Stimulated activated CD4-positive, alpha-beta T cell treated with anti-CD3 and anti-CD28 coated beads, Interleukin-2, amount 100 ng/mL, for 48 hours (primary cell): ENCODE results near the gene F7.
A peak's percentile ranks its signal among the peaks of the same experiment; 100 is the strongest.

Source experiments
- DNase-seq, 2 donors: peaks; one replicate each; pipeline ENCODE4 v3.0.0-alpha.2; 2020

Gene F7

DNA sequence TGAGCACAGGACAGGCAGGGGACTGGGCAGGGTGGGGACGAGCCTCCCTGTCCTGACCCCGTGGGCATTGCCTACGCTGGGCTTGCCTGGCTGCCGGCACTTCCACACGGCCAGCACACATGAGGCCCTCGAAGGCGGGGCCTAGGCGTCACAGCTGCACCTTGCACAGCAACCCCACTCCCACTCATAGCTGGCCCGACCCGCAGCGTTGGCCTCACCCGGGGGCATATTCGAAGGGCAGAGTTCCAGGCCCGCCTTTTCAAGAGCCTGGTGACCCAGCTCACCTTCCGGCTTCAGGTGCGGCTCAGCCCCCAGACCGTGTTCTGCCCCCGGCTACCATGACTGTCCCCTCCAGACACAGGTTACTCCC lies 36.0 kb downstream of the F7 start:
- no peak for DNase-seq

DNA sequence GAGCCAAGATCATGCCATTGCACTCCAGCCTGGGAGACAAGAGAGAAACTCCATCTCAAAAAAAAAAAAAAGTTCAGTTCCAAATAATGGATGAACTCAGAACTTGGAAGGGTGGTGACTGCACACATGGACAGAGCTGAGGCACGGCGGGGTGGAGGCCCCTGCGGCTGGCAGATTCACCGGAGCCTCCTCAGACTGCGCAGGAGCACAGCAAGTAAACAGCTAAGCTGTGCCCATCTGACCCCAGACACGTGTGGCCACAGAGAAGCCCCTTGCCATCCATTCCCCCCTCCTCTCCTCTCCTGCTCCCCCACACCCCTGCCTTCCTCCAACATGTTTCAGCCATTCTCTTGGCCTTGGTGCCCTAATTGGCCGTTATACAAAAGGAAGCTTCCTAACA lies 37.3 kb downstream of the F7 start:
- DNase-seq: no peak

DNA sequence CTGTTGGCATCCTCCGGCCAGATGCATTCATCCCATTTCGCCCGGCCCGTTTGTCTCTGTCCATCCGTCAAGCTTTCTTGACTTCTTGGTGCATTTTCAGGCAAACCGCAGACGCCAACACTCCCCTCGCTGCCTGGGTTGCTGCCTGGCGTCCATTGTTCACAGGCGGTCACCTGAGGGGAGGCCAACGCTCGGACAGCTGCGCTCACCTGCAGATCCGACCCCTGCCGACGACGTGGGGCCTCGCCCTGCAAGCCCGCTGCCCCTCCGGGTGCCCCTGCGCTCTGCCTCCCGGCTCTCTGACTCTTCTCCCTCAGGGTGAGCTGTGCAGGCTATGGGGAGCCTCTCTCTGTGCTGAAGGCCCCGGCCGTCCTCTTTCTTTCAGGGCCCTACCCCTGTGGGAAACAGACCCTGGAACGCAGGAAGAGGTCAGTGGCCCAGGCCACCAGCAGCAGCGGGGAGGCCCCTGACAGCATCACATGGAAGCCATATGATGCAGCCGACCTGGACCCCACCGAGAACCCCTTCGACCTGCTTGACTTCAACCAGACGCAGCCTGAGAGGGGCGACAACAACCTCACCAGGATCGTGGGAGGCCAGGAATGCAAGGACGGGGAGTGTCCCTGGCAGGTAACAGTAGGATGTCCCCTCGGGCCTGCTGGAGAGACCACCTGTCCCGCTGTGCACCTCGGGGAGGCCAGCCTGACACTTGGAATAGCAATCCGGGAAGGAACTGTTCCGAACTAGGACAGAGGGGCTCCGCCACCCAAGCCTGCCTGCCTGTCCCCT lies 38.1 kb downstream of the F7 start:
- no peak for DNase-seq

DNA sequence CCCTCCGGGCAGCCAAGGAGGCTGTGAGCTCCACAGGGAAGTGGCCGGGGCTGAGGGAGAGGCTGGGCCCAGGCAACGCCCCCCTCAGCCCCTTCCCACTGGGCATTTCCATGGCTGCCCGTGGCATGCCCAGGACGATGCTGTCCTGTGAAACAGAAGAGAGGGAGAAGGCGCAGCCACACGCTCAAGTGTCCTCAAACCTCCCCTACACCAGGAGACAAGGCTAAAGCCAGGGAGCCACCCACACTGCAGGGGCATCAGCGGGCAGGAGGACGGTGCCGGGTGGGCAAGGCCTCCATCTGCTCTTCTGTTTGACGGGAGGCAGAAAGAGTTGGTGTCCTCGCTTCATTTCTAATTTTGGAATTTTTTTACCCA lies 38.7 kb downstream of the F7 start:
- no peak for DNase-seq

DNA sequence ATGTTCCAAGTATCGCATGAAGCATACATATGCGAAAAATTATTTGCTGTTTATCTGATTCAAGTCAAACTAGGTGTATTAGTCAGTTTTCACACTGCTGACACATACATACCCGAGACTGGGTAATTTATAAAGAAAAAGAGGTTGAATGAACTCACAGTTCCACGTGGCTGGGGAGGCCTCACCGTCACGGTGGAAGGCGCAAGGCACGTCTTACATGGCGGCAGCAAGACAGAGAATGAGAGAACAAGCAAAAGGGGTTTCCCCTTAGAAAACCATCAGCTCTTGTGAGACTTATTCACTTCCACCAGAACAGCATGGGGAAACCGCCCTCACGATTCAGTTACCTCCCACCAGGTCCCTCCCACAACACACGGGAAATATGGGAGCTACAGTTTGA lies 39.9 kb downstream of the F7 start:
- no peak for DNase-seq

DNA sequence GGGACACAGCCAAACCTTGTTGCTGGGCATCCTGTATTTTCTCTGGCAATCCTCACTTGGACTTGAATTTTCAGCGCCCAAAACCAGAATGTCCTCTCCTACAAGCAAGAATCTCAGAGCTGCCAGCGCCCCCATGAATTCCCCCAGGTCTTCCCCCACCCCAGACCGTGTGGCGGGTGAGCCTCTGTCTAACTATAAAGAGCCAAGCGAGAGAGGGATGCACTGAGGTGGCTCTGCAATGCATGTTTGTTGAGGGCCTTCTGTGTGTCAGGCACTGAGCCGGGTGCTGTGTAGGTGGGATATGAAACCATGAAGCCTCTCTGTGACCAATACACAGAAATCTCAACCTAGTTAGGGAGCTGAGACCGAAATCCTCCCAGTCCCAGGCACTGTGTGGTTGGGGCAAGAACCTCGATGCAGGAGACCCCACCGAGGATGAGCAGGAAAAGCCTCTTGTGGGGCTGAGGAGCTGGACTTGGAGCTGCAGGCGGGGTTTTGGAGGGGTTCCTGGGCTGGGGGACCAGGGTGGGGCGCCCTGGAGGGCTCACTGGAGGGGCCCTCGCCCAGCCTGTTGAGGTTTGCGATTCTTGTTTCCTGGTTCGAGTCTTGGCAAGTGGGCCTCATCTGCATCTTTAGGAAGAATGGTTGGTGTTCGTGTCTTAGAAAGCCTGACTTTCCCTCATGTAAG lies 40.5 kb downstream of the F7 start:
- DNase-seq: no peak

DNA sequence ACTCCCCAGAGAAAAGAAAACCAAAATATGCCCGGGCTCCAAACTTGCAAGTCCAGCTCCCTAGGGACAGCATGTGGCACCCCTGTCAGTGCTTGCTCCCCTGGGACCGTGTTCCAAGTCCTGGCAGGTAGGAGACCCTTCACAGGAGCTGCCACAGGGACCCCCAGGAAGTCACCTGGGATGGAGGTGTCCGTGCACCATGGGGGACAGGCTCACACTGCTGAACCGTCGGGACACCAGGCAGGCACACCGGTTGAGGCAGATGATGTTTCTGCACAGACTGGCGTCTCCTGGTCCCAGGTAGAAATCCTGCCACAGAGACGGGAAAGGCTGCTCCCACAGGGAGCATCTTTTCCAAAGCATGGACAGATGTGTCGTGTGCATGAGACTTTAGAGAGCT lies 41.2 kb downstream of the F7 start:
- DNase-seq: no peak

GRCh38 chr13:113147206-113147605 lies 41.6 kb downstream of the F7 start:
- DNase-seq: no peak

DNA sequence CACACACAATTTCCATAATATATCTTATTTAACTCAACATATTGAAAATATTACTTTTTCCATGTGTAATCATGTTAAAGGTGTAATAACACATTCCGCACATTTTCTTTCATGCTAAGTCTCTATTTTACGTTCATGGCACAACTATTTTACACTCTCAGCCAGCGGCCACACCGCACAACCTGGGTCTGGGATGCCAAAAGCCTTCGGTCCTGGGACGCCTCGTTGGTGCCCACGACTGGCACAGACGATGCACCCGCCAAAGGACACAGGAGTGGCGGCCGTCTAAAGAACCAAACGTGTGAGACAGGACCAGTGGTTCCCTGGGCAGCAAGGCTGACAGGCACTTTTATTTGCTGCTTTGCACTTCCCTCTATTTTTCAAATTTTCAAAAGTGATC lies 42.8 kb downstream of the F7 start:
- DNase-seq: no peak

- DNase-seq: no peak
Measured at GRCh38 chr13:113148940-113149503, 43.4 kb downstream of the F7 start.

GRCh38 chr13:113149711-113150549 lies 44.3 kb downstream of the F7 start:
- DNase-seq: no peak

- no peak for DNase-seq
Measured at GRCh38 chr13:113150550-113151365, 45.2 kb downstream of the F7 start.

DNA sequence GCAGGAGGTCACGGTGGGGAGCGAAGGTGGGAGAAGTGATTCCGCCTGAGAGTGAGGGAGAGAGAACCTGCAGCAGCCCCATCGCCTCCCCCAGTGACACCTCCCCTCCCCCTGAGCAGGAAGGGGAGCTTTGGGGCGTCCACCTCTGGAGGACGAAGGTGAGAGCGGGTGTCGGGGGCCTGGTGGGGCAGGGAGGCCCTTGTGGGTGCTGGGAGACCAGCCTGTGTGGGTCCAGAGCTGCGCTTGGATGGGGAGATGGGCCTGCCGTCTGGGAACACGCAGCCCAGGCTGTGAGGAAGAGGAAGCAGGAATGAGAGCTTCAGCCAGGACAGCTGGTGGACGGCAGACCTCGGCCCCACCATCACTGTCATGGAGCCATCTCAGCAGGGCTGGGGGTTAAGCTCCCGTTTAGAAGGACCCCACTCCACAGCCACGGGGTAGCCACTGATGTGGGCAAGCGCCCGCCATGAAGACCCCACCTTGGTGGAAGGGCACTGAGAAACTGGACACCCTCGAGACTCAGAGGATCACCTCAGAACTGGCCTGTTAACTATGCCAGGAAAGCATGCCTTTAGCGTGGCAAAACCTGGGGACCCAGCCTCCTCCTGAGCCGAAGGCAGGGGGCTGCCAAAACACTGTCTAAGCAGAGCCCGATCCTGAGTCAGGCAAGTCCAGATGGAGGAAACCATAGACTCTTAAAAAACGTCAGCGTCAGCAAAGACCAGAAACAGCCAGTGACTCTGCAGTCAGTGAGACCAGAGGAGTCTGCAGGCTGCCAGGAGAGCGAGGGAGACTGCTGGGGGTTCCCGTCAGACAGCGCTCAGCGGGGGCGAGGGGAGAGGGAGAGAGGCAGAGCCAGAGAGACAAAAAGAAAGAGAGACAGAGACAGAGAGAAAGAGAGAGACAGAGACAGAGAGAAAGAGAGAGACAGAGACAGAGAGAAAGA lies 46.4 kb downstream of the F7 start:
- DNase-seq: no peak

DNA sequence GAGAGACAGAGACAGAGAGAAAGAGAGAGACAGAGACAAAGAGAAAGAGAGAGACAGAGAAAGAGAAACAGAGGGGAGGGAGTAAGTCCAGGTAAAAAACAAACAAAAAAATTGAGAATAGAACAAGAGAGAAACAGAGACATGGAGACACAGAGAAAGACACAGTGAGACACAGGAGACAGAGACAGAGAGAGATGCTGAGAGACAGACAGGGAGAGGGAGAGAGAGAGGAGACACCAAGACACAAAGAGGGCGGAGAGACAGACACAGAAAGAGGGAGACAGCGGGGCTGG lies 47.0 kb downstream of the F7 start:
- DNase-seq: no peak

- no peak for DNase-seq
Measured at GRCh38 chr13:113152984-113153809, 47.6 kb downstream of the F7 start.

GRCh38 chr13:113153810-113154748 lies 48.5 kb downstream of the F7 start:
- DNase-seq: peak; percentile 47 to 49

DNA sequence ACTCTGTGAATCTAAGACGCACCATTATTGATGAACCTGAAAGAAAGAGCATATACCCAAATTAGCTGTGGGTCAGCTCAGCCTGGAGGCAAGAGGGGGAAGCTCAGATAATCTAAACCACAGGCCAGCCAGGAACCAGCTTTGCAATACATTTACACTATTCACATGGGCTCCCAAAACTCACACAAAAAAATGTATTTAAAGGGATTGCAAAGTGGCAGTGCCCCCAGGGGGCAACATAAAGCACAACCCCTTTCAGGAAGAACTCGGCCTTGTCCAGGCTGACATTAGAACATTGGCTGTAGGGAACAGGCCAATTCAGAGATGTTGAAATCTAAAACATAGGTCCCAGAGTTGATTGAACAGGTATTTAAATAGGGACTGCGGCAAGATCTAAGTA lies 49.6 kb downstream of the F7 start:
- DNase-seq: no peak

- DNase-seq: no peak
Measured at GRCh38 chr13:113155982-113156655, 50.5 kb downstream of the F7 start.
